Osteoblast (primary cell): Measurements from ENCODE around the gene FGD5. TPM values are rescaled to one million over a fixed set of nuclear protein-coding genes. Genes with fewer than 3 reads are reported as not detected.
A peak's percentile ranks its signal among the peaks of the same experiment; 100 is the strongest.

ENCODE experiments used
- DNase-seq: peaks from one replicate; pipeline ENCODE4 v3.0.0; 2011; ENCODE audit warnings: low spot score, mixed read lengths; ENCODE audit not compliant: insufficient read length; ENCODE audit errors: missing footprints
- H2AFZ ChIP-seq: 2 replicates; pipeline ENCODE4 v1.6.0; 2011; ENCODE audit warnings: mild to moderate bottlenecking, low read length
- H3K27ac ChIP-seq: 2 replicates; pipeline ENCODE4 v1.5.1; 2011; ENCODE audit warnings: mild to moderate bottlenecking, low read depth, low read length, moderate library complexity
- H3K27me3 ChIP-seq: 2 replicates; pipeline ENCODE4 v1.6.0; 2012; ENCODE audit warnings: mild to moderate bottlenecking, control low read depth, inconsistent platforms, low read length, moderate library complexity; ENCODE audit not compliant: insufficient read depth
- H3K36me3 ChIP-seq: 2 replicates; pipeline ENCODE4 v1.5.1; 2011; ENCODE audit warnings: mild to moderate bottlenecking, low read length, control low read depth, moderate library complexity; ENCODE audit not compliant: insufficient read depth
- H3K4me1 ChIP-seq: 2 replicates; pipeline ENCODE4 v1.5.1; 2011; ENCODE audit warnings: mild to moderate bottlenecking, low read length, control low read depth, moderate library complexity; ENCODE audit not compliant: insufficient read depth
- H3K4me2 ChIP-seq: 2 replicates; pipeline ENCODE4 v1.6.0; 2011; ENCODE audit warnings: mild to moderate bottlenecking, low read length; ENCODE audit not compliant: insufficient read depth
- H3K4me3 ChIP-seq: fragments of 200-600 bp; sonication (generic); 3 replicates; pipeline ENCODE4 v1.5.1; 2012; ENCODE audit warnings: mild to moderate bottlenecking, low read length, inconsistent platforms; ENCODE audit not compliant: insufficient read depth
- H3K79me2 ChIP-seq: 2 replicates; pipeline ENCODE4 v1.6.0; 2012; ENCODE audit warnings: mild to moderate bottlenecking, low read length, control low read depth, inconsistent platforms; ENCODE audit not compliant: insufficient read depth
- H3K9me3 ChIP-seq: 2 replicates; pipeline ENCODE4 v1.5.1; 2011; ENCODE audit warnings: low read depth, low read length, control low read depth
- H4K20me1 ChIP-seq: 2 replicates; pipeline ENCODE4 v1.6.0; 2012; ENCODE audit warnings: mild to moderate bottlenecking, low read length, control low read depth; ENCODE audit not compliant: insufficient read depth
- total RNA-seq: library from RNA; depleted of rRNA; stranded (reverse); fragments of >200 nt; gene quantifications from 2 replicates; pipeline ENCODE4 v1.2.3, GENCODE V29; 2012
- TF ChIP-seq, protein P1 (sequence below): IDR thresholded peaks from 2 replicates; pipeline ENCODE4 v1.5.1; 2011; ENCODE audit warnings: mild to moderate bottlenecking, low read depth, low read length, moderate library complexity; ENCODE audit errors: extremely low read depth

The FGD5 gene
- total RNA-seq, 1 donor: under 0.01 TPM

GRCh38 chr3:14862303-14862660, 43.5 kb downstream of the FGD5 start:
- no peak overlapping the region for H3K27ac ChIP-seq
- peaks cover 10% of the 10 kb centered on the region for H3K27me3 ChIP-seq
- no peaks in the 10 kb centered on the region for H3K9me3 ChIP-seq
- TF ChIP-seq, protein P1, sequence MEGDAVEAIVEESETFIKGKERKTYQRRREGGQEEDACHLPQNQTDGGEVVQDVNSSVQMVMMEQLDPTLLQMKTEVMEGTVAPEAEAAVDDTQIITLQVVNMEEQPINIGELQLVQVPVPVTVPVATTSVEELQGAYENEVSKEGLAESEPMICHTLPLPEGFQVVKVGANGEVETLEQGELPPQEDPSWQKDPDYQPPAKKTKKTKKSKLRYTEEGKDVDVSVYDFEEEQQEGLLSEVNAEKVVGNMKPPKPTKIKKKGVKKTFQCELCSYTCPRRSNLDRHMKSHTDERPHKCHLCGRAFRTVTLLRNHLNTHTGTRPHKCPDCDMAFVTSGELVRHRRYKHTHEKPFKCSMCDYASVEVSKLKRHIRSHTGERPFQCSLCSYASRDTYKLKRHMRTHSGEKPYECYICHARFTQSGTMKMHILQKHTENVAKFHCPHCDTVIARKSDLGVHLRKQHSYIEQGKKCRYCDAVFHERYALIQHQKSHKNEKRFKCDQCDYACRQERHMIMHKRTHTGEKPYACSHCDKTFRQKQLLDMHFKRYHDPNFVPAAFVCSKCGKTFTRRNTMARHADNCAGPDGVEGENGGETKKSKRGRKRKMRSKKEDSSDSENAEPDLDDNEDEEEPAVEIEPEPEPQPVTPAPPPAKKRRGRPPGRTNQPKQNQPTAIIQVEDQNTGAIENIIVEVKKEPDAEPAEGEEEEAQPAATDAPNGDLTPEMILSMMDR: no peak
- DNase-seq: no peak
- H2AFZ ChIP-seq: no peak overlapping the region
- H3K4me2 ChIP-seq: no peak overlapping the region
- no peak overlapping the region for H3K4me3 ChIP-seq
- H3K36me3 ChIP-seq: no peaks in the 10 kb centered on the region
- no peaks in the 10 kb centered on the region for H3K4me1 ChIP-seq
- H3K79me2 ChIP-seq: no peaks in the 10 kb centered on the region
- no peaks in the 10 kb centered on the region for H4K20me1 ChIP-seq

DNA sequence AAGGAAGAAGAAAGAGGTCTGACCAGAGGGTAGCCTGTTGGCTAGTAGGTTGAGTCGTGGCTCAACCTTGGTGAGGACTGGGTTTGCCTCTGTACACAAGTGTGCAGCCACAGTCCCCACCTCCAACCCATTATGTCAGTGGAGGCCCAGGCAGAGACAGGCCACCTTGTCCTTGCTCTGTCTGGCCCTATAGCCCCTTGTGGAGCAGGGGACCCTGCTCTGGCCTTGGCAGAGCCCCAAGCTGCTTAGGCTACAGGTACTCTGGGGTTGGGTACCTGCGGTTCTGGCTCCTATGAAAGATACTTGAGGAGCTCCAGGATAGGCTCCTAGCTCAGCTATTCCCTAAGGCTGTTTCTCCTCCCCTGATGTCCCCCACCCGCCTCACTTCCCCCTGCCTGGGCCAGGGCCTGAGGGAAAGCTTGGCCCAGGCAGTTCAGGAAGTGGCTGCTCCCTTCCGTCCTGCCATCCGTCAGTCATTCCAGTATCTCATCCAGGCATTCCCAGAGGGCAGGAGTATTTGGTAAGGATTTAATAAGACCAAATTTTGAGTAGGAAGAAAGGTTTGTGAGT, 44.0 kb downstream of the FGD5 start:
- TF ChIP-seq, protein P1: no peak
- H3K79me2 ChIP-seq: no peaks in the 10 kb centered on the region
- no peak for DNase-seq
- H3K27me3 ChIP-seq: peaks cover 8% of the 10 kb centered on the region
- no peak overlapping the region for H3K4me2 ChIP-seq
- H2AFZ ChIP-seq: no peak overlapping the region
- no peaks in the 10 kb centered on the region for H3K4me1 ChIP-seq
- H3K4me3 ChIP-seq: no peak overlapping the region
- H3K27ac ChIP-seq: no peak overlapping the region
- no peaks in the 10 kb centered on the region for H3K9me3 ChIP-seq
- no peaks in the 10 kb centered on the region for H4K20me1 ChIP-seq
- no peaks in the 10 kb centered on the region for H3K36me3 ChIP-seq

- no peaks in the 10 kb centered on the region for H3K4me1 ChIP-seq
- H3K4me3 ChIP-seq: no peak overlapping the region
- H3K36me3 ChIP-seq: no peaks in the 10 kb centered on the region
- TF ChIP-seq, protein P1: peak; percentile 26
- no peak for DNase-seq
- no peaks in the 10 kb centered on the region for H3K79me2 ChIP-seq
- no peaks in the 10 kb centered on the region for H3K9me3 ChIP-seq
- H4K20me1 ChIP-seq: no peaks in the 10 kb centered on the region
- no peak overlapping the region for H2AFZ ChIP-seq
- no peak overlapping the region for H3K27ac ChIP-seq
- no peak overlapping the region for H3K4me2 ChIP-seq
- H3K27me3 ChIP-seq: peaks cover 8% of the 10 kb centered on the region
Observed at GRCh38 chr3:14863333-14864100, 44.8 kb downstream of the FGD5 start.

GRCh38 chr3:14864131-14864530, 45.4 kb downstream of the FGD5 start:
- Histone ChIP-seq H3K4me1 (no peaks in the 10 kb centered on the region), H3K9me3 (no peaks in the 10 kb centered on the region), H3K27me3 (peaks cover 8% of the 10 kb centered on the region), H3K79me2 (no peaks in the 10 kb centered on the region), H3K36me3 (no peaks in the 10 kb centered on the region), H4K20me1 (no peaks in the 10 kb centered on the region), H3K27ac (no peak overlapping the region), H3K4me2 (no peak overlapping the region), H3K4me3 (no peak overlapping the region), H2AFZ (no peak overlapping the region)
- DNase-seq: no peak
- TF ChIP-seq, protein P1: no peak
